Esophagus squamous epithelium (tissue), 5 donors: ENCODE measurements around the gene CLCN3. TPM values are rescaled to one million over a fixed set of nuclear protein-coding genes. Genes with fewer than 3 reads are reported as not detected.

Experiments
- DNase-seq: peaks from one replicate; lab custom pipeline; 2025; lab: John Stamatoyannopoulos, UW
- H3K27ac ChIP-seq, 4 donors: fragments of 200-600 bp; sonication (generic); one replicate each; pipeline ENCODE4 v1.5.1; 2016 to 2019; ENCODE audit warnings: mild to moderate bottlenecking in 1 of 4
- H3K27me3 ChIP-seq, 4 donors: fragments of 200-600 bp; sonication (generic); 1 replicate in 3 of 4; 2 replicates in 1 of 4; pipeline versions ENCODE4 v1.5.1 to v1.6.0; 2017 to 2021; ENCODE audit warnings: antibody characterized with exemption in 1 of 4
- H3K36me3 ChIP-seq, 3 donors: fragments of 200-600 bp; sonication (generic); one replicate each; pipeline ENCODE4 v1.5.1; 2016 to 2019
- H3K4me1 ChIP-seq, 3 donors: fragments of 200-600 bp; sonication (generic); one replicate each; pipeline ENCODE4 v1.5.1; 2017 to 2019
- H3K4me3 ChIP-seq, 4 donors: fragments of 200-600 bp; sonication (generic); 1 replicate in 3 of 4; 2 replicates in 1 of 4; pipeline ENCODE4 v1.5.1; 2016 to 2019; ENCODE audit warnings: mild to moderate bottlenecking in 2 of 4, moderate library complexity in 1 of 4
- H3K9me3 ChIP-seq, 3 donors: fragments of 200-600 bp; sonication (generic); one replicate each; pipeline ENCODE4 v1.5.1; 2016 to 2019
- POLR2A ChIP-seq, 4 donors: fragments of 450-650 bp; IDR thresholded peaks; one replicate each; pipeline ENCODE4 v1.6.1; 2017; ENCODE audit warnings: antibody characterized with exemption in 4 of 4, mild to moderate bottlenecking in 4 of 4, moderate library complexity in 3 of 4
- WGBS, 2 donors: methylation state at CpG; one replicate each; pipeline ENCODE4 v1.1.5; 2018; 5-methylcytosine and 5-hydroxymethylcytosine counted together
- intact Hi-C: fragments of 100-400 bp; cut with DNase I; formaldehyde crosslinking; loops from one replicate; pipeline ENCODE4 v1.15.0; 2022
- total RNA-seq, 4 donors: library from RNA; depleted of rRNA; stranded (reverse); fragments of >200 nt; gene quantifications; one replicate each; pipeline ENCODE4 v1.1.0, GENCODE V29; 2016
- TF ChIP-seq, protein P1 (sequence below), 6 experiments: fragments of 450-650 bp in 4 of 6; fragments of 200-600 bp in 2 of 6; sonication (generic) in 2 of 6; IDR thresholded peaks; one replicate each; pipeline ENCODE4 v1.5.1; 2016 to 2019; ENCODE audit warnings: antibody characterized with exemption in 6 of 6, mild to moderate bottlenecking in 4 of 6, moderate library complexity in 4 of 6
- donor health status: DM: yes; HTN: yes; CAD: no.

Gene CLCN3
- total RNA-seq, 4 donors from 2014 or later = 31.3 to 66.3 (median 46.1) TPM

DNA sequence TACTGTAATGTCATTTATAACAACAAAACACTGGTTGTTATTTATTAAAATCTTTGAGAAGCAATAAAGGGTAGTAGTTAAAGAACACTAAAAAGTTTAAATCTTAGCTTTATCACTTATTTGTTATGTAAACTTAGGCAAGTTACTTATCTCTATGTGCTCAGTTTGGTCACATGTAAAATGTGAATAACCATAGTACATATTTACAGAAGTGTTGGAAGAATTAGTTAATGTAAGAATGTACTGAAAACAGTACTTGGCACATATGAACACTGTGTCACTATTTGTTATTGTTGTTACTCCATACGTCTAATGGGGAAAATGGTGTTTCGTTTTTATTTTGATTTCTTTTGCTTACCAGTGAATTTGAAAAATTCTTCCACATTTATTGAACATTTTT is 17.1 kb upstream of the CLCN3 start:
- Histone ChIP-seq H3K27ac (no peak overlapping the region), H3K36me3 (peaks cover 0 to 36% (median 0%) of the 10 kb centered on the region in 3 donors), H3K27me3 (no peaks in the 10 kb centered on the region), H3K4me3 (no peak overlapping the region), H3K9me3 (no peaks in the 10 kb centered on the region), H3K4me1 (peaks cover 0 to 28% (median 7%) of the 10 kb centered on the region in 3 donors)
- 86 to 96% methylated on average over 2 of the region's 2 CpGs for WGBS, 2 donors
- TF ChIP-seq, protein P1, sequence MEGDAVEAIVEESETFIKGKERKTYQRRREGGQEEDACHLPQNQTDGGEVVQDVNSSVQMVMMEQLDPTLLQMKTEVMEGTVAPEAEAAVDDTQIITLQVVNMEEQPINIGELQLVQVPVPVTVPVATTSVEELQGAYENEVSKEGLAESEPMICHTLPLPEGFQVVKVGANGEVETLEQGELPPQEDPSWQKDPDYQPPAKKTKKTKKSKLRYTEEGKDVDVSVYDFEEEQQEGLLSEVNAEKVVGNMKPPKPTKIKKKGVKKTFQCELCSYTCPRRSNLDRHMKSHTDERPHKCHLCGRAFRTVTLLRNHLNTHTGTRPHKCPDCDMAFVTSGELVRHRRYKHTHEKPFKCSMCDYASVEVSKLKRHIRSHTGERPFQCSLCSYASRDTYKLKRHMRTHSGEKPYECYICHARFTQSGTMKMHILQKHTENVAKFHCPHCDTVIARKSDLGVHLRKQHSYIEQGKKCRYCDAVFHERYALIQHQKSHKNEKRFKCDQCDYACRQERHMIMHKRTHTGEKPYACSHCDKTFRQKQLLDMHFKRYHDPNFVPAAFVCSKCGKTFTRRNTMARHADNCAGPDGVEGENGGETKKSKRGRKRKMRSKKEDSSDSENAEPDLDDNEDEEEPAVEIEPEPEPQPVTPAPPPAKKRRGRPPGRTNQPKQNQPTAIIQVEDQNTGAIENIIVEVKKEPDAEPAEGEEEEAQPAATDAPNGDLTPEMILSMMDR (IDR thresholded peaks at IDR 0.05) = no peak
- no peak for TF ChIP-seq POLR2A (IDR thresholded peaks at IDR 0.05)
- DNase-seq = no peak
- intact Hi-C loops = no loop called here

DNA sequence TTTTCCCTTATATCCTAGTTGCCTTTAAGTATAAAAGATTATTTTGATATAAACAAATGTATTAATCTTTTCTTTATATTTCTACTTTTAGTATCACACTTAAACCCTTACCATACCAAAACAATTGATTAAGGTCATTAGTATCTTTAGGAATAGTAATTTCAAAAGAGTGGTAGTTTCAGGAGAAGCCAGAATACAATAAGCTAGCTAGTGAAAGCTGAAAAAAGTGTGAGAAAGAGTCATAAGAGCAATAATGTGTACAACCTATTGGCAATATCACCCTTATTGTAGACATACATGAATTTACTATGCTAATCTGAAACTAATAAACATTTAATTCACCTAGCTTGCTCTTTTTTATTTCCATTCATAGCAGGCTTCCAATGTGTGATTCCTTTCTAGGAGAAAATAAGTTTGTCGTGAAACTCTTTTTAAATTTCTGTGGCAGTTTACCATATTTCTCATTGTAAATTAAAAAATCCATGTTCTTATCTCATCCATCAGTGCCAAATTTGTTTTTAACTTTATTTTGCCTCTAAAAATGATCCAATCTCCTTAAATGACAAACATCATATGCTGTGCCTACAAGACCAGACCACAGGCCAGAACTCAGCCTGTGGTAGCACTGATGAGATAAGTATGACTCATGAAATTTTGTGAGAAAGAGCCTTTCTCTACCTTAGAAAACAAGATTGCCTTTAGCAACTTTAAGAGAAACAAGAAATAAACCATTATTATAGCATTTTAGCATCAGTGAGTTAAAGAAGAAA is 16.1 kb upstream of the CLCN3 start:
- WGBS, 2 donors = 0 to 48% methylated on average over 1 of the region's 1 CpG
- Histone ChIP-seq H3K27me3 (no peaks in the 10 kb centered on the region), H3K27ac (peak overlapping the region in 2 of 4 donors; percentile 11 to 64), H3K9me3 (no peaks in the 10 kb centered on the region), H3K4me3 (no peak overlapping the region), H3K36me3 (peaks cover 0 to 26% (median 0%) of the 10 kb centered on the region in 3 donors), H3K4me1 (peaks cover 0 to 28% (median 7%) of the 10 kb centered on the region in 3 donors)
- intact Hi-C loops = no loop called here
- TF ChIP-seq, protein P1 (IDR thresholded peaks at IDR 0.05) = no peak
- no peak for TF ChIP-seq POLR2A (IDR thresholded peaks at IDR 0.05)
- no peak for DNase-seq

DNA sequence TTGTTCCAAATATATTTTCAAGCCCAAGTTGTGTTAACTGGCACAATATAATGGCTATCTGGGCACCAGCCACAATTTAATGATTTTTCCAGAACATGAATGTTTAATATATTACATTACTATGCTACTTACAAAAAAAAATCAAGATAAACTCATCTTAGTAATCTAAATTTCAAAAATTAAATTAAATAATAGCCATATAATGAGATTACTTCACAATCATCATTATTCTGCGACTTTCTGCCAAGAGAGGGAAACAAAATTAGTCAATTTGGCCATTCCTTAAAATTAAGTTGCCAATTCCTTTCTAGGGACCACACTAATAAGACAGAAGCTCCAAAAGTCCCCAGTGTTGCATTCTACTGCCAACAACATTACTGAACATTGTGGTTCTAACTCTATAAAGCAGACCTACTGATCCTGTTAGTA is 15.5 kb upstream of the CLCN3 start:
- no peak for DNase-seq
- TF ChIP-seq, protein P1 (IDR thresholded peaks at IDR 0.05) = no peak
- no peak for TF ChIP-seq POLR2A (IDR thresholded peaks at IDR 0.05)
- 89 to 95% methylated on average over 1 of the region's 1 CpG for WGBS, 2 donors
- H3K27ac ChIP-seq = peak overlapping the region in 2 of 4 donors; percentile 11 to 64
- intact Hi-C loops = no loop called here
- no peaks in the 10 kb centered on the region for H3K27me3 ChIP-seq
- H3K9me3 ChIP-seq = no peaks in the 10 kb centered on the region
- peaks cover 0 to 22% (median 0%) of the 10 kb centered on the region in 3 donors for H3K36me3 ChIP-seq
- H3K4me3 ChIP-seq = no peak overlapping the region
- H3K4me1 ChIP-seq = peaks cover 0 to 31% (median 7%) of the 10 kb centered on the region in 3 donors

DNA sequence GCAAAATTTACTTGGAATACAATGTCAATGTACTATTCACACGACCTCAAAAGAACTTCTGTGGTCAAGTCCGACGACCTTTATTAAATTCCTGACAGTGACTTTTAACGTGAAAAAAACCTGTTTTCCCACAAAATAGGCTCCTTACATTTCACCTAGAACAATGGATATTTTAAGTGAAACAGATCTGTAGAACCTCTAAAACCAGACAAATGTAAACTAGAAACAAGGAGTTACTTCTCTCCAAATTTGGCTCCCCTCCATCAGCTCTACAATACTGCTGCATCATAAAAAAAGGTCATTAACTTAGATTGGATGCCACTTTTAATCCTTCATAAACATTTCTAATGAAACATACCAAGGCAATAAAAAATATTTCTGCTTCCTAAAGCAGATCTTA is 9.2 kb upstream of the CLCN3 start:
- TF ChIP-seq, protein P1 (IDR thresholded peaks at IDR 0.05) = no peak
- no peak for TF ChIP-seq POLR2A (IDR thresholded peaks at IDR 0.05)
- no peak for DNase-seq
- Histone ChIP-seq H3K4me3 (peak overlapping the region in 2 of 4 donors; percentile 78 to 94), H3K36me3 (no peaks in the 10 kb centered on the region), H3K4me1 (peaks cover 0 to 48% (median 10%) of the 10 kb centered on the region in 3 donors), H3K27me3 (no peaks in the 10 kb centered on the region), H3K27ac (peak overlapping the region in 2 of 4 donors; percentile 99), H3K9me3 (no peaks in the 10 kb centered on the region)
- 25 to 51% methylated on average over 4 of the region's 4 CpGs for WGBS, 2 donors
- intact Hi-C loops = loop anchor here (5.0 to 10.0 kb wide), 2 partner anchors 146 to 414 kb away; partner anchors contain the start of genes HPF1 and MFAP3L
